NB4 (cell line): Measurements from ENCODE around the gene LITAFD.
A peak's percentile ranks its signal among the peaks of the same experiment; 100 is the strongest.

Experiments
- DNase-seq: peaks from one replicate; pipeline ENCODE4 v3.0.0; 2010; ENCODE audit warnings: low read depth
- H3K4me3 ChIP-seq: one replicate; pipeline ENCODE4 v1.5.1; 2011; ENCODE audit warnings: mild to moderate bottlenecking, low read depth, low read length, moderate library complexity
- CTCF ChIP-seq: IDR thresholded peaks from one replicate; pipeline ENCODE4 v1.5.1; 2012; ENCODE audit warnings: low read depth, low read length
- MAX ChIP-seq: IDR thresholded peaks from 2 replicates; pipeline ENCODE4 v1.6.1; 2011; ENCODE audit warnings: low read depth, low read length
- MYC ChIP-seq: IDR thresholded peaks from 2 replicates; pipeline ENCODE4 v1.6.1; 2011; ENCODE audit warnings: low read depth, low read length
- POLR2A ChIP-seq: IDR thresholded peaks from 2 replicates; pipeline ENCODE4 v1.6.1; 2011; ENCODE audit warnings: mild to moderate bottlenecking; ENCODE audit not compliant: insufficient read length; ENCODE audit errors: extremely low read depth

Gene LITAFD

GRCh38 chr16:8893976-8894690 lies 12.0 kb downstream of the LITAFD start:
- H3K4me3 ChIP-seq: no peak overlapping the region
- no peak for TF ChIP-seq POLR2A
- no peak for TF ChIP-seq CTCF
- TF ChIP-seq MYC: no peak
- no peak for TF ChIP-seq MAX
- no peak for DNase-seq

- DNase-seq: no peak
- TF ChIP-seq CTCF: no peak
- no peak for TF ChIP-seq MAX
- TF ChIP-seq POLR2A: no peak
- TF ChIP-seq MYC: no peak
- H3K4me3 ChIP-seq: no peak overlapping the region
These were observed 12.7 kb downstream of the LITAFD start for GRCh38 chr16:8894736-8895334.

- H3K4me3 ChIP-seq: no peak overlapping the region
- TF ChIP-seq POLR2A (no peak), MYC (no peak)
- DNase-seq: no peak
These were observed 16.6 kb downstream of the LITAFD start for GRCh38 chr16:8898660-8899318.

GRCh38 chr16:8899709-8900317 lies 17.7 kb downstream of the LITAFD start:
- DNase-seq: peak; percentile 22
- H3K4me3 ChIP-seq: no peak overlapping the region
- TF ChIP-seq POLR2A: no peak
- no peak for TF ChIP-seq MAX
- TF ChIP-seq MYC: no peak
- TF ChIP-seq CTCF: no peak

GRCh38 chr16:8900343-8900742 lies 18.2 kb downstream of the LITAFD start:
- DNase-seq: no peak
- TF ChIP-seq POLR2A: no peak

GRCh38 chr16:8901320-8901861 lies 19.2 kb downstream of the LITAFD start:
- no peak for DNase-seq
- H3K4me3 ChIP-seq: no peak overlapping the region
- TF ChIP-seq CTCF (no peak), MAX (no peak), MYC (no peak)

More at GRCh38 chr16:8900343-8900742, 18.2 kb downstream of the LITAFD start:
- no peak overlapping the region for H3K4me3 ChIP-seq
